Osteoblast (primary cell): ENCODE measurements around the gene SETSIP. TPM values are rescaled to one million over a fixed set of nuclear protein-coding genes. Genes with fewer than 3 reads are reported as not detected.

Experiments used
- DNase-seq: peaks from one replicate; pipeline ENCODE4 v3.0.0; 2011; ENCODE audit warnings: low spot score, mixed read lengths; ENCODE audit not compliant: insufficient read length; ENCODE audit errors: missing footprints
- H2AFZ ChIP-seq: 2 replicates; pipeline ENCODE4 v1.6.0; 2011; ENCODE audit warnings: mild to moderate bottlenecking, low read length
- H3K27ac ChIP-seq: 2 replicates; pipeline ENCODE4 v1.5.1; 2011; ENCODE audit warnings: mild to moderate bottlenecking, low read depth, low read length, moderate library complexity
- H3K27me3 ChIP-seq: 2 replicates; pipeline ENCODE4 v1.6.0; 2012; ENCODE audit warnings: mild to moderate bottlenecking, control low read depth, inconsistent platforms, low read length, moderate library complexity; ENCODE audit not compliant: insufficient read depth
- H3K36me3 ChIP-seq: 2 replicates; pipeline ENCODE4 v1.5.1; 2011; ENCODE audit warnings: mild to moderate bottlenecking, low read length, control low read depth, moderate library complexity; ENCODE audit not compliant: insufficient read depth
- H3K4me1 ChIP-seq: 2 replicates; pipeline ENCODE4 v1.5.1; 2011; ENCODE audit warnings: mild to moderate bottlenecking, low read length, control low read depth, moderate library complexity; ENCODE audit not compliant: insufficient read depth
- H3K4me2 ChIP-seq: 2 replicates; pipeline ENCODE4 v1.6.0; 2011; ENCODE audit warnings: mild to moderate bottlenecking, low read length; ENCODE audit not compliant: insufficient read depth
- H3K4me3 ChIP-seq: fragments of 200-600 bp; sonication (generic); 3 replicates; pipeline ENCODE4 v1.5.1; 2012; ENCODE audit warnings: mild to moderate bottlenecking, low read length, inconsistent platforms; ENCODE audit not compliant: insufficient read depth
- H3K79me2 ChIP-seq: 2 replicates; pipeline ENCODE4 v1.6.0; 2012; ENCODE audit warnings: mild to moderate bottlenecking, low read length, control low read depth, inconsistent platforms; ENCODE audit not compliant: insufficient read depth
- H3K9me3 ChIP-seq: 2 replicates; pipeline ENCODE4 v1.5.1; 2011; ENCODE audit warnings: low read depth, low read length, control low read depth
- H4K20me1 ChIP-seq: 2 replicates; pipeline ENCODE4 v1.6.0; 2012; ENCODE audit warnings: mild to moderate bottlenecking, low read length, control low read depth; ENCODE audit not compliant: insufficient read depth
- CTCF ChIP-seq: IDR thresholded peaks from 2 replicates; pipeline ENCODE4 v1.5.1; 2011; ENCODE audit warnings: mild to moderate bottlenecking, low read depth, low read length, moderate library complexity; ENCODE audit errors: extremely low read depth
- total RNA-seq: library from RNA; depleted of rRNA; stranded (reverse); fragments of >200 nt; gene quantifications from 2 replicates; pipeline ENCODE4 v1.2.3, GENCODE V29; 2012

The SETSIP gene
- total RNA-seq, 1 donor = 0.36 TPM

GRCh38 chr1:92043621-92044020 lies 31.6 kb downstream of the SETSIP start:
- Histone ChIP-seq H3K4me3 (no peak overlapping the region), H3K4me2 (no peak overlapping the region)
- DNase-seq = no peak

GRCh38 chr1:92040971-92041370 lies 34.2 kb downstream of the SETSIP start:
- no peaks in the 10 kb centered on the region for H3K9me3 ChIP-seq
- DNase-seq = no peak
- H3K27me3 ChIP-seq = peaks cover 3% of the 10 kb centered on the region
- no peak overlapping the region for H3K27ac ChIP-seq
- no peak overlapping the region for H3K4me3 ChIP-seq
- no peak overlapping the region for H2AFZ ChIP-seq
- H4K20me1 ChIP-seq = no peaks in the 10 kb centered on the region
- H3K36me3 ChIP-seq = no peaks in the 10 kb centered on the region
- no peaks in the 10 kb centered on the region for H3K4me1 ChIP-seq
- no peak overlapping the region for H3K4me2 ChIP-seq
- TF ChIP-seq CTCF = no peak
- no peaks in the 10 kb centered on the region for H3K79me2 ChIP-seq

More at GRCh38 chr1:92043621-92044020, 31.6 kb downstream of the SETSIP start:
- Histone ChIP-seq H2AFZ (no peak overlapping the region), H3K36me3 (no peaks in the 10 kb centered on the region), H3K27me3 (no peaks in the 10 kb centered on the region), H3K27ac (no peak overlapping the region), H3K9me3 (no peaks in the 10 kb centered on the region), H3K79me2 (no peaks in the 10 kb centered on the region), H4K20me1 (no peaks in the 10 kb centered on the region), H3K4me1 (no peaks in the 10 kb centered on the region)
- no peak for TF ChIP-seq CTCF

- no peak for DNase-seq
- Histone ChIP-seq H3K27me3 (peaks cover 12% of the 10 kb centered on the region), H3K4me1 (no peaks in the 10 kb centered on the region), H3K4me2 (no peak overlapping the region), H3K79me2 (no peaks in the 10 kb centered on the region), H3K9me3 (no peaks in the 10 kb centered on the region), H3K36me3 (no peaks in the 10 kb centered on the region), H4K20me1 (no peaks in the 10 kb centered on the region), H3K4me3 (no peak overlapping the region), H3K27ac (no peak overlapping the region), H2AFZ (no peak overlapping the region)
- TF ChIP-seq CTCF = no peak
Observed at GRCh38 chr1:92038695-92039346, 36.4 kb downstream of the SETSIP start.

GRCh38 chr1:92037400-92037799 lies 37.8 kb downstream of the SETSIP start:
- DNase-seq = no peak
- Histone ChIP-seq H3K27ac (no peak overlapping the region), H2AFZ (no peak overlapping the region), H4K20me1 (no peaks in the 10 kb centered on the region), H3K36me3 (no peaks in the 10 kb centered on the region), H3K9me3 (no peaks in the 10 kb centered on the region), H3K4me2 (no peak overlapping the region), H3K27me3 (peaks cover 12% of the 10 kb centered on the region), H3K4me3 (no peak overlapping the region), H3K4me1 (no peaks in the 10 kb centered on the region), H3K79me2 (no peaks in the 10 kb centered on the region)
- no peak for TF ChIP-seq CTCF
